H1 (cell line): Measurements from ENCODE around the gene CAMK2D. TPM values are rescaled to one million over a fixed set of nuclear protein-coding genes. Genes with fewer than 3 reads are reported as not detected.

Source experiments
- CTCF ChIA-PET: fragments of 300-600 bp; sonication (Branson Sonifier 250); formaldehyde crosslinking; loops from one replicate; lab custom pipeline; 2021; ENCODE audit not compliant: partially characterized antibody; lab: Charles Lee
- POLR2A ChIA-PET: fragments of 300-600 bp; sonication (Branson Sonifier 250); formaldehyde crosslinking; loops from one replicate; lab custom pipeline; 2021; ENCODE audit warnings: inconsistent platforms; ENCODE audit not compliant: partially characterized antibody; lab: Charles Lee
- DNase-seq, 2 experiments: peaks; one replicate each; pipeline versions ENCODE4 v3.0.0 to v3.0.0-alpha.2; 2010 to 2022; ENCODE audit warnings: low spot score in 2 of 2, low read depth in 1 of 2, mixed read lengths in 1 of 2
- FAIRE-seq: peaks from 2 replicates; lab custom pipeline; 2011; peaks lifted over from hg19 to GRCh38; lab: Jason Lieb, UNC
- H2AFZ ChIP-seq: 2 replicates; pipeline ENCODE4 v1.8.1; 2012; ENCODE audit warnings: low read length, inconsistent platforms
- H2AK5ac ChIP-seq: 2 replicates; pipeline ENCODE4 v1.6.1; 2013; ENCODE audit warnings: low read depth, low read length
- H2BK120ac ChIP-seq: replicated peaks from 2 replicates; pipeline ENCODE3; 2013; ENCODE audit warnings: low read depth, low read length, inconsistent platforms
- H2BK12ac ChIP-seq: 2 replicates; pipeline ENCODE4 v1.6.1; 2013; ENCODE audit warnings: low read depth, low read length
- H2BK15ac ChIP-seq: 2 replicates; pipeline ENCODE4 v1.6.1; 2013; ENCODE audit warnings: low read length
- H2BK20ac ChIP-seq: 2 replicates; pipeline ENCODE4 v1.6.1; 2013; ENCODE audit warnings: low read length
- H2BK5ac ChIP-seq: 2 replicates; pipeline ENCODE4 v1.6.1; 2013; ENCODE audit warnings: low read depth, low read length
- H3K14ac ChIP-seq: 2 replicates; pipeline ENCODE4 v1.6.1; 2013; ENCODE audit warnings: inconsistent platforms; ENCODE audit not compliant: insufficient read length
- H3K18ac ChIP-seq: 2 replicates; pipeline ENCODE4 v1.6.1; 2013; ENCODE audit warnings: low read length; ENCODE audit errors: extremely low read depth
- H3K23ac ChIP-seq: 2 replicates; pipeline ENCODE4 v1.6.1; 2013; ENCODE audit warnings: inconsistent platforms; ENCODE audit not compliant: insufficient read length
- H3K23me2 ChIP-seq: 2 replicates; pipeline ENCODE4 v1.6.1; 2013; ENCODE audit warnings: low read depth, low read length
- H3K27ac ChIP-seq: 2 replicates; pipeline ENCODE4 v1.6.1; 2011; ENCODE audit warnings: low read depth, low read length, inconsistent platforms
- H3K27me3 ChIP-seq, 4 experiments: replicated peaks in 1 of 4; 1 replicate in 1 of 4; 2 replicates in 3 of 4; pipeline versions ENCODE4 v1.6.1 to v1.8.1; 2011 to 2013; ENCODE audit warnings: low read length in 3 of 4, mild to moderate bottlenecking in 3 of 4, inconsistent platforms in 2 of 4, mixed read lengths in 2 of 4, moderate library complexity in 1 of 4; ENCODE audit not compliant: control insufficient read depth in 3 of 4, insufficient read depth in 3 of 4; ENCODE audit errors: extremely low read depth in 1 of 4
- H3K36me3 ChIP-seq, 4 experiments: 2 replicates each; pipeline versions ENCODE4 v1.6.1 to v1.8.1; 2011 to 2013; ENCODE audit warnings: mild to moderate bottlenecking in 4 of 4, low read length in 3 of 4, moderate library complexity in 2 of 4, control low read depth in 1 of 4, inconsistent platforms in 1 of 4; ENCODE audit not compliant: insufficient read depth in 4 of 4, control insufficient read depth in 2 of 4
- H3K4ac ChIP-seq: replicated peaks from 2 replicates; pipeline ENCODE3; 2013; ENCODE audit warnings: low read length, low read depth, mixed read lengths, inconsistent platforms; ENCODE audit not compliant: insufficient read length
- H3K4me1 ChIP-seq, 4 experiments: replicated peaks in 1 of 4; 1 replicate in 1 of 4; 2 replicates in 3 of 4; pipeline versions ENCODE4 v1.6.1 to v1.8.1; 2011 to 2013; ENCODE audit warnings: low read length in 3 of 4, inconsistent platforms in 2 of 4, mixed read lengths in 1 of 4; ENCODE audit not compliant: insufficient read depth in 4 of 4, control insufficient read depth in 3 of 4
- H3K4me2 ChIP-seq, 2 experiments: 2 replicates each; pipeline versions ENCODE4 v1.6.1 to v1.8.1; 2011 to 2013; ENCODE audit warnings: low read depth in 2 of 2, low read length in 2 of 2, control low read depth in 1 of 2, inconsistent platforms in 1 of 2, mild to moderate bottlenecking in 1 of 2; ENCODE audit not compliant: insufficient read depth in 1 of 2
- H3K4me3 ChIP-seq, 4 experiments: fragments of 200-600, 300-600 bp in 1 of 4; sonication (generic), shearing (Covaris generic), sonication (Bioruptor Twin) in 1 of 4; 2 replicates each; pipeline versions ENCODE4 v1.5.1 to v1.8.1; 2011 to 2016; ENCODE audit warnings: low read length in 4 of 4, low read depth in 3 of 4, control low read depth in 2 of 4, inconsistent platforms in 2 of 4, mild to moderate bottlenecking in 2 of 4, mixed read lengths in 1 of 4, moderate library complexity in 1 of 4; ENCODE audit not compliant: insufficient read depth in 2 of 4; ENCODE audit errors: extremely low read depth in 1 of 4
- H3K56ac ChIP-seq: replicated peaks from 2 replicates; pipeline ENCODE3; 2013; ENCODE audit warnings: low read depth, mild to moderate bottlenecking, mixed read lengths, low read length, inconsistent platforms; ENCODE audit not compliant: insufficient read length
- H3K79me1 ChIP-seq: 2 replicates; pipeline ENCODE4 v1.6.1; 2013; ENCODE audit warnings: low read depth, low read length, control low read depth
- H3K79me2 ChIP-seq, 2 experiments: 2 replicates each; pipeline versions ENCODE4 v1.6.1 to v1.8.1; 2012 to 2013; ENCODE audit warnings: low read length in 2 of 2, mild to moderate bottlenecking in 2 of 2, inconsistent platforms in 1 of 2; ENCODE audit not compliant: insufficient read depth in 2 of 2, control insufficient read depth in 1 of 2
- H3K9ac ChIP-seq, 4 experiments: replicated peaks in 1 of 4; 1 replicate in 1 of 4; 2 replicates in 3 of 4; pipeline versions ENCODE4 v1.6.1 to v1.8.1; 2011 to 2013; ENCODE audit warnings: low read depth in 3 of 4, low read length in 3 of 4, control low read depth in 2 of 4, mild to moderate bottlenecking in 2 of 4, moderate library complexity in 2 of 4, inconsistent platforms in 1 of 4; ENCODE audit errors: extremely low read depth in 1 of 4
- H3K9me3 ChIP-seq, 2 experiments: 2 replicates each; pipeline versions ENCODE4 v1.6.1 to v1.8.1; 2012 to 2013; ENCODE audit warnings: mild to moderate bottlenecking in 2 of 2, moderate library complexity in 2 of 2, control low read depth in 1 of 2, inconsistent platforms in 1 of 2, low read depth in 1 of 2, low read length in 1 of 2, mixed read lengths in 1 of 2; ENCODE audit not compliant: insufficient read depth in 2 of 2
- H4K20me1 ChIP-seq, 2 experiments: replicated peaks in 1 of 2; 2 replicates each; pipeline versions ENCODE3 to v1.8.1; 2011 to 2013; ENCODE audit warnings: inconsistent platforms in 2 of 2, low read length in 2 of 2, mild to moderate bottlenecking in 1 of 2; ENCODE audit not compliant: insufficient read depth in 2 of 2, control insufficient read depth in 1 of 2
- H4K5ac ChIP-seq: 2 replicates; pipeline ENCODE4 v1.6.1; 2013; ENCODE audit warnings: low read length, low read depth, mixed read lengths, inconsistent platforms; ENCODE audit not compliant: insufficient read length
- H4K8ac ChIP-seq: 2 replicates; pipeline ENCODE4 v1.8.0; 2013; ENCODE audit warnings: mild to moderate bottlenecking, moderate library complexity, low read length, inconsistent platforms; ENCODE audit not compliant: insufficient read depth; ENCODE audit errors: extremely low read depth
- H4K91ac ChIP-seq: replicated peaks from 2 replicates; pipeline ENCODE3; 2013; ENCODE audit warnings: low read length, mixed read lengths, inconsistent platforms; ENCODE audit not compliant: insufficient read length
- ASH2L ChIP-seq: fragments of 200-600, 300-600 bp; sonication (generic); IDR thresholded peaks from one replicate; pipeline ENCODE4 v1.7.1; 2017; ENCODE audit warnings: low read length
- CBX8 ChIP-seq: fragments of 300-800, 300-1000 bp; sonication (generic); IDR thresholded peaks from 2 replicates; pipeline ENCODE4 v1.7.1; 2016; ENCODE audit warnings: low read depth, low read length, borderline replicate concordance
- CHD2 ChIP-seq: IDR thresholded peaks from 2 replicates; pipeline ENCODE4 v1.6.1; 2012; ENCODE audit warnings: low read length, improper control_type of control experiment
- EZH2 ChIP-seq: fragments of 200-600 bp; sonication (generic); IDR thresholded peaks from 2 replicates; pipeline ENCODE4 v1.7.1; 2012; ENCODE audit warnings: low read depth, mild to moderate bottlenecking, moderate library complexity, low read length, inconsistent platforms; ENCODE audit not compliant: severe bottlenecking
- FOSL1 ChIP-seq: IDR thresholded peaks from 2 replicates; pipeline ENCODE4 v1.6.1; 2011; ENCODE audit warnings: mild to moderate bottlenecking, low read depth, low read length, moderate library complexity; ENCODE audit not compliant: insufficient read depth
- GABPA ChIP-seq: IDR thresholded peaks from 2 replicates; pipeline ENCODE4 v1.6.1; 2011; ENCODE audit warnings: mild to moderate bottlenecking, low read length, moderate library complexity, borderline replicate concordance; ENCODE audit not compliant: insufficient read depth
- JUND ChIP-seq: IDR thresholded peaks from 2 replicates; pipeline ENCODE4 v1.6.1; 2011; ENCODE audit warnings: mild to moderate bottlenecking, improper control_type of control experiment, low read length
- KDM1A ChIP-seq: fragments of 200-600, 300-600 bp; sonication (generic); IDR thresholded peaks from 2 replicates; pipeline ENCODE4 v1.7.1; 2016; ENCODE audit warnings: mild to moderate bottlenecking, low read length, borderline replicate concordance
- MAFK ChIP-seq: IDR thresholded peaks from 2 replicates; pipeline ENCODE4 v1.6.1; 2012; ENCODE audit warnings: low read depth, mild to moderate bottlenecking, improper control_type of control experiment, low read length
- POU5F1 ChIP-seq: IDR thresholded peaks from 2 replicates; pipeline ENCODE4 v1.6.1; 2011; ENCODE audit warnings: low read depth, mild to moderate bottlenecking, low read length, moderate library complexity
- RAD21 ChIP-seq, 2 experiments: IDR thresholded peaks in 1 of 2; conservative IDR thresholded peaks in 1 of 2; 2 replicates each; pipeline ENCODE4 v1.6.1; 2011; ENCODE audit warnings: low read depth in 2 of 2, low read length in 2 of 2, improper control_type of control experiment in 1 of 2, inconsistent platforms in 1 of 2, mild to moderate bottlenecking in 1 of 2, moderate library complexity in 1 of 2
- RFX5 ChIP-seq: IDR thresholded peaks from 2 replicates; pipeline ENCODE4 v1.6.1; 2011; ENCODE audit warnings: low read depth, low read length, improper control_type of control experiment, borderline replicate concordance
- RXRA ChIP-seq: IDR thresholded peaks from 2 replicates; pipeline ENCODE4 v1.6.1; 2011; ENCODE audit warnings: low read depth, mild to moderate bottlenecking, low read length, moderate library complexity; ENCODE audit not compliant: insufficient read depth
- SIRT6 ChIP-seq: IDR thresholded peaks from one replicate; pipeline ENCODE4 v1.7.1; 2012; ENCODE audit warnings: low read length, inconsistent platforms
- SRF ChIP-seq: IDR thresholded peaks from 2 replicates; pipeline ENCODE4 v1.6.1; 2011; ENCODE audit warnings: mild to moderate bottlenecking, low read depth, low read length, moderate library complexity
- polyA plus RNA-seq, 7 experiments: library from polyadenylated mRNA; depleted of rRNA in 3 of 7; stranded (reverse) in 5 of 7; unstranded in 2 of 7; fragments of >200 nt in 5 of 7; fragments of 200-250 nt in 2 of 7; gene quantifications; 1 replicate in 5 of 7; 2 replicates in 1 of 7; 4 replicates in 1 of 7; pipeline versions ENCODE4 v1.2.1 to v1.2.3, GENCODE V29; 2011 to 2013; ENCODE audit warnings: missing spikeins in 2 of 7, mixed read lengths in 2 of 7
- total RNA-seq: library from RNA; stranded (reverse); fragmentation: NEBNext Ultra II Directional; extraction: Animal tissue kit (Norgen Biotek cat#: 25700); gene quantifications from 2 replicates; pipeline ENCODE4 v1.2.1, GENCODE V29; 2021
- TF ChIP-seq, protein P1 (sequence below): IDR thresholded peaks from 2 replicates; pipeline ENCODE4 v1.6.1; 2012; ENCODE audit warnings: inconsistent platforms

Gene CAMK2D
- total and polyA plus RNA-seq, 2 of the 8 experiments (the other 6 are each of a cell fraction or from before 2014, with no cell fraction given) = 3.2 to 7.0 TPM

DNA sequence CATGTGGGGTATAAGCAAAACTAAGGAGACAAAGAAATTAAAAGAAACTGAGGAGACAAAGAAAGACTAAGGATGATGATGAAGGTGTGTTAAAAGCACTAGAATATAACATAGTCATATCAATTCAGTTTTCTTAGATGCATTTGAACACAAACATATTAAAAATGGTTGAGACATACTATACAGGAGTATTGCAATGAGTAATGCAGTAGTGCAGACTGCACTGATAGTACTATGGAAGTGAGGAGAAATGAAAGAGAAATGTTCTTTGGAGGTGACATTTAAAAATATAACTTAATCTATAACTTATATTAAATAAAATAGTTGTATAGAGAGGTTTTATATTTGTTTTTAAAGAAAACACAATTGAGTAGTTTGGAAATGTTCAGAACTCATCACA is 279.2 kb downstream of the CAMK2D start:
- Histone ChIP-seq H2BK12ac (no peak overlapping the region), H3K36me3 (peaks cover 0 to 2% (median 0%) of the 10 kb centered on the region in 4 experiments; a peak in 1 of 8 replicates)
- CTCF ChIA-PET = interaction anchor here (0.8 kb wide), 1 partner anchor 53 kb away, joined by 3 read pairs; no protein-coding TSS in a partner anchor
- TF ChIP-seq CBX8 = no peak
- TF ChIP-seq POU5F1 = no peak
- TF ChIP-seq RFX5 = no peak
- TF ChIP-seq SRF = no peak
- no peak for TF ChIP-seq SIRT6
- TF ChIP-seq FOSL1 = no peak
- no peak for TF ChIP-seq CHD2
- TF ChIP-seq, protein P1, sequence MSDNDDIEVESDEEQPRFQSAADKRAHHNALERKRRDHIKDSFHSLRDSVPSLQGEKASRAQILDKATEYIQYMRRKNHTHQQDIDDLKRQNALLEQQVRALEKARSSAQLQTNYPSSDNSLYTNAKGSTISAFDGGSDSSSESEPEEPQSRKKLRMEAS = no peak
- no peak for TF ChIP-seq JUND
- TF ChIP-seq RAD21 (IDR thresholded peaks at IDR 0.05 in 1 of 2, conservative IDR thresholded peaks at IDR 0.05 in 1 of 2; ENCODE audit: low read depth in 2 of 2, low read length in 2 of 2) = no peak
- TF ChIP-seq MAFK = no peak
- no peak for TF ChIP-seq ASH2L
- TF ChIP-seq GABPA = no peak
- TF ChIP-seq EZH2 = no peak
- TF ChIP-seq KDM1A = no peak
- TF ChIP-seq RXRA = no peak

More for the DNA sequence above, 279.2 kb downstream of the CAMK2D start:
- Histone ChIP-seq H3K18ac (no peak overlapping the region), H3K4ac (no peak overlapping the region), H3K27me3 (no peaks in the 10 kb centered on the region), H2BK15ac (no peak overlapping the region), H2BK5ac (no peak overlapping the region), H2AK5ac (no peak overlapping the region), H3K23ac (no peak overlapping the region), H2BK20ac (no peak overlapping the region), H3K79me2 (no peaks in the 10 kb centered on the region), H3K9ac (no peak overlapping the region), H3K14ac (no peak overlapping the region), H3K4me3 (no peak overlapping the region), H3K27ac (no peak overlapping the region), H3K4me2 (no peak overlapping the region), H2AFZ (no peak overlapping the region), H3K9me3 (no peaks in the 10 kb centered on the region), H3K4me1 (no peaks in the 10 kb centered on the region), H4K5ac (no peak overlapping the region), H2BK120ac (no peak overlapping the region), H4K20me1 (no peaks in the 10 kb centered on the region), H4K8ac (no peak overlapping the region), H4K91ac (no peak overlapping the region), H3K23me2 (no peaks in the 10 kb centered on the region), H3K56ac (no peak overlapping the region), H3K79me1 (no peaks in the 10 kb centered on the region)
- POLR2A ChIA-PET = no interaction called here
- DNase-seq = no peak
- FAIRE-seq = no peak
